ENCODE measurements around the gene RGMB.
A peak's percentile ranks its signal among the peaks of the same experiment; 100 is the strongest.

RGMB gene

DNA sequence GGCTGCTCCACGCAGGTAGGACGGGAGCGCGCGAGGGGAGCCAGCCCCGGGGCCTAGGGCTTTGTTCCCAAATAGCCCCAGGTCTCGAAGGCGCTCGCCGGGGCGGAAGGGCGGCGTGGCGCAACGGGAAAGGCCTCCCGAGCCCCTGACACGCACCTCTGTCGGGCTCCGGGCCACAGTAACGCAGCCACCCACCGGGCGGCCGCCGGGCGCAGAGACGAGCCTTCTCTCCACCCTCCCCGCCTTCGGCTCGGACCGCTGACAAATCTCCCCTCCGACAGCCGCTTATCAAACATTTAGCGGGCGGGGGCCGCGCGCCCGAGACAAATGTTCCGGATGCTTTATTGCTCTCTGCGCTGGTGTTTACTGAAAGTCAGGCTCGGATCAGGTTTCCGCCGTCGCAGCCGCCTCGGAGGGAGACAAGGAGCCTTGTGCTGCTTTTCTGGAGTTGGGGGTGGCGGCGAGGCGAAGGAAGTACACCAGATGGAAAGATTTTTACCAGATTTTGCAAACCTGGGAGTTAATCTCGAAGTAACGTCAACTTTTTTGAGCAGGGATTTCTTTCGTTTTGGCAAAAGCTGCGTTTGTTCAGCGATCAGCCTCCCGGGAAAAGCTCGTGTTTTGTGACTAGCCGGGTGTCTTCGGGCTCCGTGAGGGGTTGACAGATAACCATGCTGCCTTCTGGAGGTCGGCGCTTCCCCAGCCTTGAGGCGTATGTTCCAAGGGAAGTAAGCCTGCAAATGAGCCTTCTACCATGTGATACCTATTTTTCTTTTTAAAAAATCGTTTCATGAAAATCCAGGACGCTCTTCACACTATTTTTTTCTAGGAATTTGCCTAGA, 950 bp downstream of the RGMB start:
- no CpG with 5 or more reads among the region's 64 CpGs for WGBS (ENCODE audit: insufficient coverage, insufficient read length)
- Histone ChIP-seq H3K36me3 (ENCODE audit: control insufficient read depth, insufficient read depth, low read length) (no peaks in the 10 kb centered on the region), H3K4me3 (ENCODE audit: low read length) (peak overlapping the region; percentile 97), H3K4me1 (ENCODE audit: control insufficient read depth, insufficient read depth, low read length) (no peaks in the 10 kb centered on the region; the same call in 1 of the 2 replicates), H3K9me3 (ENCODE audit: control insufficient read depth, insufficient read depth, low read length) (no peaks in the 10 kb centered on the region), H3K27me3 (ENCODE audit: control insufficient read depth, insufficient read depth, low read length) (peaks cover 9% of the 10 kb centered on the region; the same call in 1 of the 2 replicates), H3K27ac (ENCODE audit: low read length) (no peak overlapping the region)
- DNase-seq (ENCODE audit: low read depth, low spot score): no peak

DNA sequence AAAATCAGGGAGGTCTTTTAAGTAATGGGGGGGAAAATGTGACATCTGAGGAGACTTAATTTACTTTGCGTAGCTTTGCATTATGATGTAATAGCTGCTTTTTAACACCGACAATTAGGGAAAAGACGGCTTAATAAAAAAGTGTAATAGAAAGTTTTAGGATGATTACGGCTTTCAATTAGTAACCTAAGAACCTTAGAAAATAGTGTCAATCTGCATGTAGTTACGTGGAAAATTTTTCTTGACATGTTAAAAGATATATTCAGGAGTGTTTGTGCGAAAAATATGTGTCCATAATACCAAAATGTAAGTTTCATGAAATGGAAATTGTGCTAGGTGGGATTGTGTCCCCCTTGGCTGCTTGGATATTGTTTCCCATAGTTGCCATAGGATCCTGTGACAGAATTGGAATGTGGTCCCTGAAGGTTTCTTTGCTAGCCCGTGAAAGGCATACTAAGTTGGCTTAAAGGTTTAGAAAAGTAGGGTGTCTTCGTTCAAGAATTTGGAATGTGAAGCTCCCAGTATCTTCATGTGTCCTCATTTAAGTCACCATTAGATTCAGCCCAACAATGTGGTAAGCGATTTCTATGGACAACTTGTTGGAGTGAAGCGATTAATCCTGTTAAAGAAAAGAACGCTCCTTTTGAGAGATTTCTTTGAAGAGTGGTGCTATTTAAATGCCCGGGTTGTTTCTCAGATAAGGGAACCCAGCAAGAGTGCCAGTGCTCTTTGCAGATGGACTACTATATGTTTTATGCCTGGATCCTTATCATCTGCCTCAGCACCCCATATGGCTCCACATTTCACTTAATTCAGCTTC, 2.0 kb downstream of the RGMB start:
- Histone ChIP-seq H3K9me3 (ENCODE audit: control insufficient read depth, insufficient read depth, low read length) (no peaks in the 10 kb centered on the region), H3K4me3 (ENCODE audit: low read length) (peak overlapping the region; percentile 97; the same call in 1 of the 2 replicates), H3K36me3 (ENCODE audit: control insufficient read depth, insufficient read depth, low read length) (peaks cover 3% of the 10 kb centered on the region; the same call in 1 of the 2 replicates), H3K27me3 (ENCODE audit: control insufficient read depth, insufficient read depth, low read length) (peaks cover 9% of the 10 kb centered on the region; the same call in 1 of the 2 replicates), H3K27ac (ENCODE audit: low read length) (no peak overlapping the region), H3K4me1 (ENCODE audit: control insufficient read depth, insufficient read depth, low read length) (no peaks in the 10 kb centered on the region; the same call in 1 of the 2 replicates)
- no CpG with 5 or more reads among the region's 12 CpGs for WGBS (ENCODE audit: insufficient coverage, insufficient read length)
- DNase-seq (ENCODE audit: low read depth, low spot score): no peak

DNA sequence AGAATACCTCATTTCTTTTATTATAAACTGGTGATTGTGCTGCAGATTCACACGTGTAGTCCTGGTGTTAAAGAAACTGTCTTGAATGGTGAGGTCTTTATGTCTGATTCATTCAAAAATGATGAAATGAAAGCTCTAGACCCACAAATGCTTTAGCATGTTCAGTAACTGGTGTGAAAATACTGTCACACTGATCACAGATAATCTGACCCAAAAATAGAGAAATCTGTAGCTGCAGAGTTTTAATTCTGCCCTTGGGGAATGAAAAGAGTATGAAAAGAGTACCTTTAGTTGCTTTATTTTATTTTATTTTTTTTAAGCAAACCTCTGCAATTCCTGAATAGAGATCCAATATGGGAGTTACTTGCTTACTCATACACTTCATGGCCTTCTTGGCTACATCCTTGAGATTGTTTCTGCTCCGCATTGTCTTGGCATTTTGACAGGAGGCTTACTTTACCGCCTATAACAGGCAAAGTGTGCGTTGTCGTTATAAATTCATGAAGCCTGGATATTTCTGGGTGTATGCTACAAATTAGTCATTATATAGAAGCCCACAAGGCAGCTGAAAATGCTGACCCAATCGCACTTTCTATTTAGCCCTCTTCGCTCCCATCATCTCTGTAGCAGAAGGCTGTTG, 2.7 kb downstream of the RGMB start:
- Histone ChIP-seq H3K27me3 (ENCODE audit: control insufficient read depth, insufficient read depth, low read length) (peaks cover 2% of the 10 kb centered on the region; the same call in 1 of the 2 replicates), H3K9me3 (ENCODE audit: control insufficient read depth, insufficient read depth, low read length) (no peaks in the 10 kb centered on the region), H3K4me3 (ENCODE audit: low read length) (no peak overlapping the region), H3K4me1 (ENCODE audit: control insufficient read depth, insufficient read depth, low read length) (no peaks in the 10 kb centered on the region; the same call in 1 of the 2 replicates), H3K36me3 (ENCODE audit: control insufficient read depth, insufficient read depth, low read length) (peaks cover 3% of the 10 kb centered on the region; the same call in 1 of the 2 replicates), H3K27ac (ENCODE audit: low read length) (no peak overlapping the region)
- no CpG with 5 or more reads among the region's 7 CpGs for WGBS (ENCODE audit: insufficient coverage, insufficient read length)
- DNase-seq (ENCODE audit: low read depth, low spot score): no peak

DNA sequence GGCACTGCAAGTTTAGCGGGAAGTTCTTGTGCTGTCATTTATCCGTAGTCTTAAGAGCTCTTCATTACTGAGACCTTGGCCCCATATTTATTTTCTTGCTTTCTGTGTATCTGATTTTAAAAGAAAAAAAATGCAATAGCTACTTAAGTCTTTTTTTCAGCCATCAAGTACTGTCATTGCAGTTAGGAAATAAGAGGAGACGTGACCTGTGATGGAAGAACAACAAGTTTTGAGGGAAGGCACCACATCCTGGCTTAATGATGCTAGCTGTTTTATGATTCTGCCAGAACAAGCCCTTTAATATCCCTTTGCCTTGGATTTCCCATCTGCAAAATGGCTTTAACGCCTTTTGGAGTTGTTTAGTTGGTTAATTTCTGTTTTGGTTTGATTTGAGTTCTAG, 3.8 kb downstream of the RGMB start:
- no peak overlapping the region for H3K4me3 ChIP-seq (ENCODE audit: low read length)
- H3K4me1 ChIP-seq (ENCODE audit: control insufficient read depth, insufficient read depth, low read length): no peaks in the 10 kb centered on the region
- no peaks in the 10 kb centered on the region for H3K27me3 ChIP-seq (ENCODE audit: control insufficient read depth, insufficient read depth, low read length)
- no peak for DNase-seq (ENCODE audit: low read depth, low spot score)
- no peak overlapping the region for H3K27ac ChIP-seq (ENCODE audit: low read length)
- WGBS (ENCODE audit: insufficient coverage, insufficient read length): no CpG with 5 or more reads among the region's 4 CpGs
- H3K36me3 ChIP-seq (ENCODE audit: control insufficient read depth, insufficient read depth, low read length): peaks cover 3% of the 10 kb centered on the region; the same call in 1 of the 2 replicates
- H3K9me3 ChIP-seq (ENCODE audit: control insufficient read depth, insufficient read depth, low read length): no peaks in the 10 kb centered on the region

DNA sequence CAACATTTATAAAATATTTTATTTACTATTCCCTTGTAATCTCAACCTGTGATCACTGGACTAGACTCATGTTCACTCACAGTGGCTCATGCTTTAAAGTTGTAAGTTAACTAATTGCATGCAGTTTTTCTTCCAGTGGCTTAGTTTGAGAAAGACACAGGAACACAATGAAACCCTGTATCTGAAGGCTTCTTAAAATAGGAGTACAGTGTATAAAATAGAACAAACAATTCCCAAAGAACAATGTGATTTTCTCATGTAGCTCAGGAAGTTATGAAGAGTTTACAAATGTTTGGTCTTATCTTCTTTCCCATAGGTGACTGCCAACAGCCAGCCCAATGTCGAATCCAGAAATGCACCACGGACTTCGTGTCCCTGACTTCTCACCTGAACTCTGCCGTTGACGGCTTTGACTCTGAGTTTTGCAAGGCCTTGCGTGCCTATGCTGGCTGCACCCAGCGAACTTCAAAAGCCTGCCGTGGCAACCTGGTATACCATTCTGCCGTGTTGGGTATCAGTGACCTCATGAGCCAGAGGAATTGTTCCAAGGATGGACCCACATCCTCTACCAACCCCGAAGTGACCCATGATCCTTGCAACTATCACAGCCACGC, 5.9 kb downstream of the RGMB start:
- Histone ChIP-seq H3K4me3 (ENCODE audit: low read length) (no peak overlapping the region), H3K27me3 (ENCODE audit: control insufficient read depth, insufficient read depth, low read length) (no peaks in the 10 kb centered on the region), H3K36me3 (ENCODE audit: control insufficient read depth, insufficient read depth, low read length) (peaks cover 6% of the 10 kb centered on the region; the same call in 1 of the 2 replicates), H3K9me3 (ENCODE audit: control insufficient read depth, insufficient read depth, low read length) (no peaks in the 10 kb centered on the region), H3K4me1 (ENCODE audit: control insufficient read depth, insufficient read depth, low read length) (no peaks in the 10 kb centered on the region), H3K27ac (ENCODE audit: low read length) (no peak overlapping the region)
- no CpG with 5 or more reads among the region's 11 CpGs for WGBS (ENCODE audit: insufficient coverage, insufficient read length)
- no peak for DNase-seq (ENCODE audit: low read depth, low spot score)

DNA sequence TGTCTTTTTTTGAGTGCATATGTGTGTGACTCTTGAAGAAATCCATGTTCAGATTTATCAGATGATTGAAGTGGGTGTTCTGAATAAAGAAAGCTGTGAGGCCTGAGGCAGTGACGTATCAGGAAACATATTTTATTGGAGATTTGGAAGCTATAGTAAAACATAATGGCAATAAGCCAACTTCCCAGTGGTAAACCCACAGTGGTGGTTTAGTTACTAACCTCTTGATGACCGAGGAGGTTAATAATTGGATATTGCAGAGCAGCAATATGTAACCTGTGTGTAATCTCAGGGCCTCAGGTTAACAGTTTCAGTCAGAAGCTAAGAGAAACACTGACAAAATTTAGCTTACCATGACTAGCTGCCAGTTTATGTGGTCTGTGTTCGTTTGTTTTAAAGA, 6.9 kb downstream of the RGMB start:
- no peak overlapping the region for H3K27ac ChIP-seq (ENCODE audit: low read length)
- no peak overlapping the region for H3K4me3 ChIP-seq (ENCODE audit: low read length)
- no CpG with 5 or more reads among the region's 3 CpGs for WGBS (ENCODE audit: insufficient coverage, insufficient read length)
- H3K4me1 ChIP-seq (ENCODE audit: control insufficient read depth, insufficient read depth, low read length): no peaks in the 10 kb centered on the region
- DNase-seq (ENCODE audit: low read depth, low spot score): no peak
- H3K36me3 ChIP-seq (ENCODE audit: control insufficient read depth, insufficient read depth, low read length): peaks cover 6% of the 10 kb centered on the region; the same call in 1 of the 2 replicates
- H3K9me3 ChIP-seq (ENCODE audit: control insufficient read depth, insufficient read depth, low read length): no peaks in the 10 kb centered on the region
- no peaks in the 10 kb centered on the region for H3K27me3 ChIP-seq (ENCODE audit: control insufficient read depth, insufficient read depth, low read length)

DNA sequence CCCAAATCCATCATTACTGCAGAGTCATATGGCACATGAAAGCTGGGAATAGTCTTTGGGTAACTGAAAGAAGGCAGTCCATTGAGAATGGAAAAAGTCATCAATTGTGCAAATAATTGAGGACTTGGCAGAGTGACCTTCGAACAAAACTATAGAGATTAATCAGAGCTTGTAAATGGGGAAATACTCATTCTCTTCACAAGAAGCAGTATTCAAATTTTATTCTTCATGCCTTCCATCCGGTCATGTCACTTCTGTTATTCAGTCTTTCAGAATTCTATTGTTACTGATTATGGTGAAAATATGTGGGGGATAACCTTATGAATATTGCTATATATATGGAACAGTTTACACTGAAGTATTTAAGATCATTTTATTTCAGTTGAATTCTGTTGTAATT, 8.1 kb downstream of the RGMB start:
- Histone ChIP-seq H3K36me3 (ENCODE audit: control insufficient read depth, insufficient read depth, low read length) (peaks cover 6% of the 10 kb centered on the region; the same call in 1 of the 2 replicates), H3K4me1 (ENCODE audit: control insufficient read depth, insufficient read depth, low read length) (no peaks in the 10 kb centered on the region), H3K27me3 (ENCODE audit: control insufficient read depth, insufficient read depth, low read length) (no peaks in the 10 kb centered on the region)

DNA sequence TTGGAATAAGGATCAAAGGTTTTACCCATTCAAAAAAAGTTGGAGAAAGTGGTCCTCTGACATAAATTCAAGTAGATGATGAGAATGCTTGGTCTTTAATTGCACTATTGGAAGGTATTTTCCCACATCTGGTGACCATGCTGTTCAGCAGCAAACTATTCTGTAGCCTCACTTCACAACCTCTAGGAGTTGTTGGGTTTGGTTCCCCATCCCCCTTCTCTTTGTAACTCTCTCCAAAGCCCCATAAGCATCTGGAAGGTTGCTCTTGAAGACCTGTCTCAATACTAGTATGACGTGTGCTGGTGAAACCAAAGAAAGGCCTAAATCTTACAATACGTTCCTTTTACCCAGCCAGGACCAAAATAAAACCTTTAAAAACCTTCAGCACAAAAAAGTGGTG, 8.5 kb downstream of the RGMB start:
- no peak overlapping the region for H3K27ac ChIP-seq (ENCODE audit: low read length)
- H3K9me3 ChIP-seq (ENCODE audit: control insufficient read depth, insufficient read depth, low read length): no peaks in the 10 kb centered on the region
- no CpG with 5 or more reads among the region's 2 CpGs for WGBS (ENCODE audit: insufficient coverage, insufficient read length)
- H3K4me3 ChIP-seq (ENCODE audit: low read length): no peak overlapping the region
- peaks cover 6% of the 10 kb centered on the region; the same call in 1 of the 2 replicates for H3K36me3 ChIP-seq (ENCODE audit: control insufficient read depth, insufficient read depth, low read length)
- H3K27me3 ChIP-seq (ENCODE audit: control insufficient read depth, insufficient read depth, low read length): no peaks in the 10 kb centered on the region
- DNase-seq (ENCODE audit: low read depth, low spot score): no peak
- no peaks in the 10 kb centered on the region for H3K4me1 ChIP-seq (ENCODE audit: control insufficient read depth, insufficient read depth, low read length)

More for the DNA sequence above, 8.1 kb downstream of the RGMB start:
- Histone ChIP-seq H3K9me3 (ENCODE audit: control insufficient read depth, insufficient read depth, low read length) (no peaks in the 10 kb centered on the region), H3K4me3 (ENCODE audit: low read length) (no peak overlapping the region), H3K27ac (ENCODE audit: low read length) (no peak overlapping the region)
- WGBS (ENCODE audit: insufficient coverage, insufficient read length): no CpG with 5 or more reads among the region's 2 CpGs
- DNase-seq (ENCODE audit: low read depth, low spot score): no peak

DNA sequence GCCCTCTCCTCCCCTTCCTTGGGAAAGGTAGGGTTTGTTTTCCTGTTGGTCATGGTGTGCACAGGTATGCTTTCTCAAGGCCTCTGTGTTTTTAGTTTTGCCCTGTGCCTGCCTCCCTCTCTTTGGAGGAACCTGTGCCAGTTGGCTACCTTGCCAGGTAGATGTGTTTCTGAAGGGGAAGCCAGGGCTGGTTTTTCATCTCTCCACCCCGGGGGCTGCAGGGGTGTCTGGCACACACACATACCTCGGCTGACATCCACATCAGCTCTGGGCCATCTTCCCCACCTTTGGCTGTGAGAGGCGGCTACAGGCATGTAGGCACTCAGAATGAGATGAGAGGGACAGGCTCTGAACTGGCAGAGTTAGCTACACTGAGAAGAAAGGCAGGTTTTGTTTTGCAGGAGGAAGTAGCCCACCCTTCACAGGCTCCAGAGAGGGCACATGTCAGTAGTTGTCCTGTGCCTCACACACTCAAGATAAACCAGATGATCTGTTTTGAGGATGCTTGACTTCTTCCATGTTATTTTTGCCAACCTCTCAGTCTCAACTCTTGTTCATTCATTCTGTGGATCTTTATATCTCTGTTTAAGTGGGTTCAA, 9.7 kb downstream of the RGMB start:
- Histone ChIP-seq H3K9me3 (ENCODE audit: control insufficient read depth, insufficient read depth, low read length) (no peaks in the 10 kb centered on the region), H3K27me3 (ENCODE audit: control insufficient read depth, insufficient read depth, low read length) (no peaks in the 10 kb centered on the region), H3K36me3 (ENCODE audit: control insufficient read depth, insufficient read depth, low read length) (peaks cover 11% of the 10 kb centered on the region; the same call in 1 of the 2 replicates), H3K27ac (ENCODE audit: low read length) (no peak overlapping the region), H3K4me1 (ENCODE audit: control insufficient read depth, insufficient read depth, low read length) (0 out of 2 replicates have a peak, but pooled peaks cover 1% of the 10 kb centered on the region), H3K4me3 (ENCODE audit: low read length) (no peak overlapping the region)
- DNase-seq (ENCODE audit: low read depth, low spot score): no peak
- no CpG with 5 or more reads among the region's 3 CpGs for WGBS (ENCODE audit: insufficient coverage, insufficient read length)
